Stimulated activated CD8-positive, alpha-beta memory T cell treated with anti-CD3 and anti-CD28 coated beads, Interleukin-7, amount 100 ng/mL, for 1 hour (primary cell): ENCODE measurements around the gene TRIM62.

Experiments used
- DNase-seq, 2 donors: peaks; one replicate each; pipeline ENCODE4 v3.0.0-alpha.2; 2020; ENCODE audit warnings: low read depth in 2 of 2

The TRIM62 gene

DNA sequence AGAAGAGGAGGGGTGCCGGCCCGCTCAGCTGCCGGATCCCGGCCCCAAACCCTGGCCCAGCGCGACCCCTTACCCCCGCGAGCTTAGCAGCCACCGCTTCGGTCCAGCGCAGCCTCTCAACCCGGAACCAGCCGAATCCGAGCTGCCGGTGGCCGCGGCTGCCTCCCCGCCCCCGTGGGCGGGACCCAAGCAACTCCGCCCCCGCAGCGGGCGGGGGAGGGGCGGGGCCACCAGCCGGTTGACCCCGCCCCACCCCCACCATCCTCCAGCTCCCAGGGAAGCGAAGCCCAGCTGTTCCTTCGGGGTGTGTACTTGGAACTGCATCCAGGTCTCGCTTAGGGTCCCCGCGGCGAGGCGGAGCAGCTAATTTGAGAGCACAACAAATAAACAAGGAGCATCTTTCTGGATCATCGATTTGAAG is at the start of gene TRIM62:
Gene TRIM62 (minus strand): TSS at position 123 of the 421 bp plus-strand sequence. CDS start 611 bp downstream, outside the sequence.
- DNase-seq = peak; percentile 53 to 59

DNA sequence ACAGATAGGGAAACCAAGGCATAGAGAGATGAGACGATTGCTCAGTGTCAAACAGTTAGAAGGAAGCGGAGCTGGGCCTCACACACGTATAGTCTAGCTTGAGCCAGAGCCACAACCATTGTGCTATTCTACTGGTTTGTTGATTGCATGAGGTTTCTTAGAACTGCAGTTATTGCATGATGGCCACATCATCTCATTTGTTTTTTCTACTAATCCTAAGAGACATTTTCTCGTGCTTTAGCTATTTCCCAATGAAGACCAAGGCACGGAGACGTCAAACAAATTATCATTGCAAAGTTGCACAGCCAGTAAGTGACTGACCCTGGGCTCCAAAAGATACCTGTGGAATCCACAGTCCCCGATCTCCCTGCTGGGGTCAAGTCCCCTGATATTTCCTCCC is 49.3 kb upstream of the TRIM62 start:
- no peak for DNase-seq

DNA sequence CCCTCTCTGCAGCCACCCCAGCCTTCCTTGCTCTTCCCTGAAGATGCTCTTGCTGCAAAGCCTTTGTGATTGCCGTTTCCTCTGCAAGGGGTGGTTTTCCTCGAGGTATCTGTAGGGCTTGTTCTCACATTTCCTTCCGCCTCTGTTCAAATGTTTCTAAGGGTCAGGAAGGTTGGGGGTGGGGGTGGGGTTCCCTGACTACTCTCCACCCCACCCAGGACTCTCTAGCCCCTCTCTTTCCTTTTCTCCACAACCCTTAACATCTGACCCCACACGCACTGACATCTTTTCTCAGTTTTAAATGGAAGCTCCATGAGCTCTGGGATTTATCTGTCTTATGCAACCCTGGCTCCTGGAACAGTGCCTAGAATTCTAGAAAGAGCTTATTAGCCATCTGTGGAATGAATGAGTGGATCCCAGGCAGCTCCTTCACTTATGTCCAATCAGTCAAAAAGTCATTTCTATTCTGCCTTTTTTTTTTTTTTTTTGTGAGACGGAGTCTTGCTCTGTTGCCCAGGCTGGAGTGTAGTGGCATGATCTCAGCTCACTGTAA is 47.2 kb upstream of the TRIM62 start:
- no peak for DNase-seq

DNA sequence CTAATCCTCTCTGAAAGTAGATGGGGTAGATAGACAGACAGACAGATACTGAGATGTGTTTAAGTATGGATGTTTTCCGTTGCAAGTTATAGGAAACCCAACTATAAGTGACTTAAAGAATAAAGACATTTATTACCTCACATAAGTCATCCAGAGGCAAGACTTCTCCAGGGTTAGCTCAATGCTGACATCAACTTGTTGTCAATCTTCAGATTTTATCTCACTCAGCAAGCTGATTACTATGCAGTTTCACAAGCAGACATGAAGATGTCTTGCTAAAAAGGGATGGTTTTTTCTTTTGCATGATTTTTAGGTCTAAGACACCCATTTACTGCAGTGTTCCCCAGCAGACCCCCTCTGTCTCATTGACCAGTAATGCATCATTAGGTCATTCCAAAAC is 43.7 kb upstream of the TRIM62 start:
- no peak for DNase-seq

DNA sequence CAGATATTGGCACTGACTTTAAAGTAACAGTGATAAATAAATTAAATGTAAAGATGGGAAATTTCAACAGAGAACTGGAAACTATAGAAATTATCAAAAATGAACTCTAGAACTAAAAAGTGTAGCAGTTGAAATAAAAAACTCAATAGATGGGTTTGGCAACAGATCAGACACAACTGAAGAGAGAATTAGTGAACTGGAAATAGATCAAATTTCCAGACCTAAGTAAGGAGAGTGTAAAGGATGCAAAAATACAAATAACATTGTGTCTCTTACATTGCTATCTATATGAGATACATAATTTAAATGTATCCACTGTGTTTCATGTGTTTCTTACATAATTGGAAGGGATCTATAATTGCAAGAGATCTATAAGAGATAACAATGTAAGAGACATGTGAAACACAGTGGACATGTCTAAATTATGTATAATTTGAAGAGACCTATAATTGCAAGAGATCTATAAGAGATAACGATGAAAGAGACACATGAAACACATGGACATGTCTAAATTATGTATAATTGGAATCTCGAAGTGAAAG is 42.4 kb upstream of the TRIM62 start:
- no peak for DNase-seq

DNA sequence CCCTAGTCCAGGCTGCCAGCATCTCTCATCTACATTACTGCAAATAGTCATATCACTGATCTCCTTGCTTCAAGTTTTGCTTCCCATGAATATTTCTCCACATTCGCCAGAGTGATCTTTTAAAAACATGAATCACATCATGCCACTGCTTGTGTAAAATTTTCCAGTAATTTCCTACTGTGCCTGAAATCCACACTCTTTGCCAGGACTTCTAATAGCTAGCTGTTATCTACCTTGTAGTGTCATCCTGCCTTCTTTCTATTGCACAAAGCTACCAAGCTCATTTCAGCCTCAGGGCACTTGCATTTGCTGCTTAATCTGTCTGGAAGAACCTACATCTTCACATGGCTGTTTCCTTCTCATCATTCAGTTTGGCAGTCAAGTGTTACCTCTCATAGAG is 40.5 kb upstream of the TRIM62 start:
- no peak for DNase-seq

DNA sequence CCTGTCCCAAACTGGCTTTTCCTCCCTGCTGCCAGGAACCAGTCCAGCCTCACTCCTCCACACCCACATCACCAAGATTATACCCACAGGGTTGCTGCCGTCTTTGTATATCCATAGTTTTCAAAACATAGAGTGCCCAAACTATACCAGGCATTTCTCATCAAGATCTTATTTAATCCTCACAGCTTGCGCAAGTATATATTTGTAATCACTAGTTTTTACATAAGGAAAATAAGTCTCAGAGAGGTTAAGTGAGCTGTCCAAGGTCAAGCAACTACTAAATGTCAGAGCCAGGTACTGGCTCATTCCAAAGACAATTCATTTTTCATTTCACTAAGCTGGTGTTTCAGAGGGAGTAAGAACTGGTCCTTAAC is 39.5 kb upstream of the TRIM62 start:
- no peak for DNase-seq

DNA sequence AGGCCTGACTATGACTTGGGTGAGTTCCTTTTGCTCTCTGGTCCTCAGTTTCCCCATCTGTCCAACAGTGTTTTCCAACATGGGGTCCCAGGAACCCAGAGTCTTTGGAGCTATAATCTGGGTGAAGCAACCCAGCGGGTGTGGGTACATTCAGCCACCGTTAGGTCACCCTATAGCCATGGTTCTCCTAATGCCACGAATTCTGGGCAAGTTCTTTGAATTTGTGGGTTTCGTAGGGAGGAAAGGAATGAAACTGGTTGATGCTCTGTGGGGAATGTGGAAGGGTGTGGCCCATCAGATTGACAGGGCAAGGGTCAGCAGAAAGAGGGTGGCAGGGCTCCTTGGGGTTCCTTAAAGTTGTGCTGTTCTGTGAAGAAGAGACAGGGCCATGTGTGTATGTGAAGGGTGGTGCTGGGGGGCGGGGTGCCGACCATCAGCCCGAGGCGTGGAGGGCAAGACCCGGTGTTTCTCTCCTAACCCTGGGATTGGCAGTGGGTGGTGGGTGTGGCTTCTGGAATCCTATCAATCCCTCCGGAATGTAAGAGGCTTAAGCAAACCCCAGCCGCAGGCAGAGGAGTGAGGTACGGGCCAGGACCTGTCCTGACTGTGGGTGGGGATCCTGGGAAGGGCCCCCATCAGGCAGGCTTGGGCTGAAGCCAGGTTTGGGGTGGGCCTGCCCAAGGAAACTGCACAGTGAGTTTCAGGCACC is 39.0 kb upstream of the TRIM62 start:
- no peak for DNase-seq

DNA sequence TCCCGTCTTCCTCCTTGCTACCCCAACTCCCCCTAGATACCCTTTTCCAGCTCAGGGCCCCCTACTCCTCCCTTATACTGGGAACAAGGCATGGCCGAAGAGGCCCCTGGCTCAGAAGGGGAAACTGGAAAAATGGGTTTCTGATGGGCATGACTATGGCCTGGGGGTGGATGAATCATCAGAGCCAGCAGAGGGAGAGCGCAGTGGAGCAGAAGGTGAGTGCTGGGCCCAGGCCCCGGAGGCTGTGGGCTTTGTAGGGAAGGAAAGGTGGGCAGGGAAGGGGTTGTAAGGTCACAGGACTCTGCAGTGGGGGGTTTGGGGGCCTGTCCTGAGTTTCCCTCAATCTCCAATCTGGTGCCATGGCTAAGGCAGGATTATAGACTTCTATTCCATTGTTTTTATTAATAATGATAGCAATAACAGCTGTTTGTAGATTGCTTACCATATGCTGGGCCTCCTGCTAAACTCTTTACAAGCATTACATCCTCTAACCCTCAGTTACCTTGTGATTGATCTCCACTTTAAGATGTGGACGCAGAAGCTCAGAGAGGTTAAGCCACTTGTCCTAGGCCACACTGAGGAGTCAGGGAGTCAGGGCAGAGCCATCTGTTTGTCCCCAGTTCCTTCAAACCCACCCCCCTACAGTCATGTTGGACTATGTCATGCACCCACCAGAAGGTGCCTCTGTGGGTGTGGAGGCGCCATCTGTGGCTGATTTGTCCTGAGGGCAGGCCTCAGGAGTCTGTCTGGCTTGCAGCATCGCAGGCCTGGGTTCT is 38.2 kb upstream of the TRIM62 start:
- DNase-seq = no peak

DNA sequence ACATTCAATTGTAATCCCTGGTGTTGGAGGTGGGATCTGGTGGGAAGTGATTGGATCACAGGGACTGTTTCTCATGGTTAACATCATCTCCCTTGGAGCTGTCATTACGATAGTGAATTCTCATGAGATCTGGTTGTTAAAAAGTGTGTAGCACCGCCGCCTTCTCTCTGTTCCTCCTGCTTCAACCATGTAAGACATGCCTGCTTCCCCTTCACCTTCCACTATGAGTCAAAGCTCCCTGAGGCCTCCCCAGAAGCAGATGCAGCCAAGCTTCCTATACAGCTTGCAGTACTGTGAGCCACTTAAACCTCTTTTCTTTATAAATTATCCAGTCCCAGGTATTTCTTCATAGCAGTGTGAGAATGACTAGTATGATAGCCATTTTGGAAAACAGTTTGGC is 30.1 kb upstream of the TRIM62 start:
- no peak for DNase-seq

DNA sequence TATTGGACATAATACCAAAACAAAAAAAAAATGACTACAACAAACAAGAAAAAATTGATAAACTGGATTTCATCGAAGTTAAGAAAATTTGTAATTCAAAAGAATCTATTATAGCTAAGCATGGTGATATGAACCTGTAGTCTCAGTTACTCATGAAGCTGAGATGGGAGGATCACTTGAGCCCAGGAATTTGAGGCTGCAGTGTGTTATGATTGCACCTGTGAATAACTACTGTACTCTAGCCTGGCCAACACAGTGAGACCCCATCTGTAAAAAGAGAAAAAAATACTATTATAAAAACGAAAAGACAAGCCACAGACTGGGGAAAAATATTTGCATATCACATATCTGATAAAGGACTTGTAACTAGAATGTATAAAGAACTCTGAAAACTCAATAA is 24.5 kb upstream of the TRIM62 start:
- DNase-seq = no peak

DNA sequence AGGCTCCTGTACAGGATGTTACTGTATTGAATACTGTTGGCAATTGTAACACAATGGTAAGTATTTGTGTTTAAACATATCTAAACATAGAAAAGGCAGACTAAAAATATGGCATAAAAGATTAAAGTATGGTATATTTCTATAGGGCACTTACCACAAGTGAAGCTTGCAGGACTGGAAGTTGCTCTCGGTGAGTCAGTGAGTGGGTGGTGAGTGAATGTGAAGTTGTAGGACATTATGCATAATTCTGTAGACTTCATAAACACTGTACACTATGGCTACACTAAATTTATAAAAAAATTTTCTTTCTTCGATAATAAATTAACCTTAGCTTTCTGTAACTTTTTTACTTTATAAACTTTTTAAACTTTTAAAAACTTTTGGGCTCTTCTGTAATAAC is 13.7 kb upstream of the TRIM62 start:
- no peak for DNase-seq

DNA sequence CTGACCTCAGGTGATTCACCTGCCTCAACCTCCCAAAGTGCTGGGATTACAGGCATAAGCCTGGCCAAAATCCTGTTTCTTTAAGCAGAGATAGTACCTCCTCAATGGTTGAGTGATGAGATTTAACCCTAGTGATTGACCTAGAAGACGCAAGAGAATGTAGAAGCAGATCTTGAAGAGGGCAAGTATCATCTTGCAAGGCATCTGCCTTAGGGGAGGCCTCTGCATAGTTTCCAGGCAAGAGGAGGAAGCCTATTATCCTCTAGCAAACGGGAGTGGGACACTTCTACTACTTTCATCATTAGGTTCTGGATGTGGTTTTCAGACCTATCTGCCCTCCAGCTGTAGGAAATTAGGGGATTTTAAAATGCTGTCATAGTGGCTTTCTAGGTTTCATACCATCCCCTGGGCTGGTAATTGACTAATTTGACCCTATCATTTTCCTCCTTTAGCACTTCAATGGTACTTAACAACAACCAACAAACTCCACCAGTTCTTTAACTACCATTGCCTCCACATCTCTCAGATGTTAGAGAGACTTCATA is 10.0 kb upstream of the TRIM62 start:
- no peak for DNase-seq

DNA sequence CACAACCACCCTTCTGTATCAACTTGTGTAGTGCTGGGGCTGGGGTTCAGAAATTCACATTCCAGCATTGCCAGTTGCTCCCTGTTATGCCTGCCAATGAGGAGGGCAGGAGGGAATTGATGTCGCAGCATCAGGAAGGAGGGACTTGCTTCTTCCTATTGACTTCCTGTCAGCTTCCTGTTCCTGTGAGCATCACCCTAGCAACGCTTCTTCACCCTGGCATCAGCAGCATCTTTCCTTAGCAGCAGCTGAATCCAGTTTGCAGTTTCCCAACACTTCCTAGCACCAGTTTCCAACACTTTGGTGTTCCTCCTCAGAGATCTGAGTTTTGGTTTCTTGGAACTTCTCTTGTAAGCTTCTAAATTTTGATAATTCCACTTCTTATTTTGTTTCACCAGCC is 8.9 kb upstream of the TRIM62 start:
- no peak for DNase-seq

DNA sequence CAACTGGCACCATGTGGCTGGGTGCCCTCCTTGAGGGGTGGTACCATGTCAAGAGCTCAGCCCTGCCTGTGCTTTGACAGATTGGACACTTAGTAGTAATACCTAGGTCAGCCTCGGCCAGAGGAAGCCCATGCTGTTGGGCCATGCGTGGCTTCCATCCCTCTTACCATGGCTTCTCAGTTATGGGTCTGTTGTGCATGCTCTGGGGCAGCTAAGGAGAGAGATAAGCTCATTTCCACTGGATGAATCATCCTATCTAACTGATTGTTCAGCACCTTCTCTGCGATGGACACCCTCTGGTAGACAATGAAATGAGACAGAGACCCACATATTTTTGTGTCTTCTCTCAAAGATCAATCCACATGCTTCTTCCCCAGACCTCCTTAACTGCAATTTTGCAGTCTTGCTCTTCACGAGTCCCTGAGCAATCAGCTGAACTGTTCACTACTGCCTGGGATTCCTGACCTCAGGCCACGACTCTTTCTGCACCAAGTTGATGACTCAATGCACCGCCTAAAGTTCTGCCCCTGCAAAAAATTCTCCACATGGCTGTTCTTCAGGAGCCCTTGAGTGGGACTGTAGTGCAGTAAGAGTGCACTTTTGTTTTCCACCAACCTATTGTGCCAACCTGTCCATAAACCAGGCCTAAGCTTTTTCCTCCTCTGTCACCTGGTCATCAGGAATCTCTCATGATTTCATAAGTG is 6.9 kb upstream of the TRIM62 start:
- DNase-seq = no peak

DNA sequence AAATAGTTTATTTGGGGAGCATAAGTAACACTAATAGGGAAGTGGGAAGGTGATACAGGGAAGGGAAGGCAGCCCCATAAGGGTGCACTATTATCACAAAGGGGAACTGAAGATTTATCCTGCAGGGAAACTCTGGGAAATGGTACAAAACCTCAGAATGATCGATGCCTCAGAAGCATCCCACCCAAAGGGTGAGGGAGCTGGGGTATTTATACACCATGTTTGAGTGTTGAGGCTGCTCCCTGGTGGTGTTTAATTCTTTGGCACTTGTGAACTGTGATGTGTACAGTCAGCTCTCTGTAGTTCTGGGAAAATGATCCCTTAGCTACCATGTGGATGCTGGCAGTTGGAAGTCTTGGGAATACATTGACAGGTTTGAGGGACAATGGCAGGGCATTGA is 5.1 kb upstream of the TRIM62 start:
- no peak for DNase-seq

DNA sequence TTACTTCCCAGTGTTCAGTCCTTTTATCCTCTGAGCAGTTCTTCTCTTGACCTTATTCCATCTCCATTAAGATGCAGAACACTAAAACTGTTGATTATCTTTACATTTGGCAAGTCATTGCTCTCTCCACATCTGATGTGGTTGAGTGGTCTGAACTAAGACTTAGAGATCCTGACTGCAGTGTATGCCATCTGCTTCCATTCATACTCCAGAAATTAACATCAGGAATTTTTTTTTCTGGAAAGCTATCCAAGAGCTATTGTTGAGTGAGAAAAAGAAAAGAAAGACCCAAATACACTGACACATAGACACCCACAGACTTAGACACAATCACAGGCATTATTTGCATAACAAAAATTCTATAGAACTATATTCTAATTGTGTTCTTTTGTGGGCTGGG is 3.7 kb upstream of the TRIM62 start:
- no peak for DNase-seq

DNA sequence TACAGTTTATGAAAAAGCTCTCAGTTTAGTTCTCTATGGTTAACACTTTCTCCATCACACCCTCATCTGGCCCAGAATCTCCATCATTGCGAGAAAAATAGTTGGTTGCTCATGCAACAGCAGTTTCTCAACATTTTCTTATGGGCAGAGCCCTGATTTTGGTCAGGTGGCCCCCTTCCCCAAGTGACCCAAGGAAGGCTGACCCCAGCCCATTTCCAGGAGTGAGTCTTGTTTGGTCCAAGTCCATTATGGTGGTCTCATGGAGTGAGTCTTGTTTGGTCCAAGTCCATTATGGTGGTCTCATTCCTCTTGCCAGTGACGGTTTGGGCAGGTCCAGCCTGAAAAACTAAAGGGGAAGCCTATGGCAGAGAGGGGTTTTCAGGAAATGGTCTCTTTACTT is 1.5 kb upstream of the TRIM62 start:
- no peak for DNase-seq

DNA sequence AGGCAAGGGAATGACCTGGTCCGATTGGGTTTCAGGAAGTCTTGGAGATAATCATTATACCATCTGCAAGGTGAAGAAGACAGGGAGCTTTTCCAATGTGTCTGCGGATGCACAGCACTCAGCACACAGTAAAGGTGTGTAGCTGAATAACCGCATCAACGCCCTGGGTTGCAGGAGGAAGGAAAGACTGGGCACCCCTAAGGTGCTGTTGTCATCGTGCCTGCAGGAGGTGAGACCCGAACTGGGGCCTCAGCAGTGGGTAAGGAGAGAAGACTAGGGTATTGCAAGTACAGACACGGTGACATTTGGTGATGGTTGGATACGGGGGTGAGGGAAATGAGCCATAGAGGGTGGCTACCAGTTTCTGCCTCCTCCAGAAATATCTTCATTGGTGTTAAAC is 1.1 kb upstream of the TRIM62 start:
- no peak for DNase-seq

DNA sequence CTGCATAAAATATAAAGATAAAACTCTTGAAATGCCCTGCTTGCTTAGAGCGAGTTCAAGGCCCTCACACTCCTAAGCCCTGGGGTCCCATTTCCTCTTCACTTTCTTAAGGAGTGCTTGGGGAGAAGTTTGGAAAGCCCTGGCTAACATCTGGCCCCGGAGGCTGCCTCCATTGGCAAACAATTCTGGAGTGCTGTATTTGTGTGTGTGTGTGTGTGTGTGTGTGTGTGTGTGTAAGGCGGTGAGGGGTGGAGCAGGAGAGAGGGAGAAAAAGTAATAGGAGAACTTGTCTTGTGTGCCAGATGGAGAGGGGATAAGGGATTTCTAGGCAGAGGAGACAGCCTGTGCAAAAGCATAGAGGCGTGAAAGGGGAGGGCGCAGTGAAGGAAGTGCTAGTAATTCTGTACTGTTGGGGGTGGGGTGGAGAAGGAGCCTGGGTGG is 578 bp upstream of the TRIM62 start:
- DNase-seq = no peak

DNA sequence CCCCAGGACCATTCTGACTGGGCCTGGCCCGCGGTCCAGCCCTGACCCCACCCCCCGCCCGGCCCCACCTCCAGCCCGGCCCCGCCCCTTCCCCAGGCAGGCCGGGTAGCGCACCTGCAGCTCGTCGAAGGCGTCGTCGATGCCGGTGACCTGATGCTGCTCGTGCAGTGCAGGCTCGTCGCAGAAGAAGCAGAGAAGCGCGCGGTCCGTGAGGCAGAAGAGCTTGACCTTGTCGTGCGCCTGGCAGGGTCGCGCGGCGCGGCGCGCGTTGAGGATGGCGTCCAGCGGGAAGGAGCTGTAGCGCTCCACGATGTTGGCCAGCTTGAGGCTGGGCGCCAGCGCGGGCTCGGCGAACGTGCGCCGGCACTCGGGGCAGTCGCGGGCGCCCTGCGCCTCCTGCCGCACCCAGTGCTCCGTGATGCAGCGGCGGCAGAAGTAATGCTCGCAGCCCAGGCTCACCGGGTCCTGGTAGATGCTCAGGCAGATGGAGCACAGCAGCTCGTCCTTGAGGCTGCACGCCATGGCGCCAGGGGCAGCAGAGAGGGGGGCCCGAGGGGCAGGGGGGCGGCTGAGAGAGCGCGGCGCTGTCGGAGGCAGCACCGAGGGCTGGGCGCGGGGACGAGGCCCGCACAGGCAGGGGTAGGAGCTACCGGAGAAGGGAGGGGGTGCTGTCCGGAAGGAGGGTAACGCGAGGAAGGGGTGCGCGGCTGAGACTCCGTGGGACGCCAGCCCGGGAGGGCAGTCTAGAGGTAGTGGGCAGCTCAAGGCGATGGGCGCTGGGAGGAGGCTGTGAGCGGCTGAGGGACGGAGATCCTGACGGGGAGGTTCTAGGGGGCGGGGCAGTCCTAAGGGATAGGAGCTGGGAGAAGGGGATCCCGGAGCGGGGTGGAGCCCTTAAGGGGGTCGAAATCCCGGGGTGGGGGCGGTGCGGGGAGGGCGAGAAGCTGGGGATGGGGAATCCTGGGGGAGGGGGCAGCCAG is 642 bp downstream of the TRIM62 start:
- peak in 1 of 2 donors; percentile 57 for DNase-seq
